Mesothelial cell of epicardium (in vitro differentiated cells): ENCODE results near the gene TTLL8. TPM values are rescaled to one million over a fixed set of nuclear protein-coding genes. Genes with fewer than 3 reads are reported as not detected.

Source experiments
- DNase-seq, 2 experiments: peaks; one replicate each; pipeline ENCODE4 v3.0.0; 2021; ENCODE audit warnings: low spot score in 2 of 2; ENCODE audit not compliant: unreplicated experiment in 2 of 2
- H3K27ac Mint-ChIP-seq: 2 replicates; pipeline ENCODE4 v1.8.0; 2021; ENCODE audit warnings: mixed read lengths
- H3K27me3 Mint-ChIP-seq: 2 replicates; pipeline ENCODE4 v1.8.0; 2021; ENCODE audit warnings: low read depth, mixed read lengths
- H3K36me3 Mint-ChIP-seq: 2 replicates; pipeline ENCODE4 v1.8.0; 2021; ENCODE audit warnings: mixed read lengths
- H3K4me1 Mint-ChIP-seq: 2 replicates; pipeline ENCODE4 v1.8.0; 2021; ENCODE audit warnings: mixed read lengths
- H3K4me3 Mint-ChIP-seq: 2 replicates; pipeline ENCODE4 v1.8.0; 2021; ENCODE audit warnings: mild to moderate bottlenecking, moderate library complexity, mixed read lengths
- H3K9me3 Mint-ChIP-seq: 2 replicates; pipeline ENCODE4 v1.8.0; 2021; ENCODE audit warnings: mixed read lengths
- total RNA-seq: library from RNA; stranded (reverse); gene quantifications from 3 replicates; pipeline ENCODE4 v1.2.1, GENCODE V29; 2021
- TF ChIP-seq, protein P1 (sequence below): fragments of 200-600 bp; sonication (generic); IDR thresholded peaks from one replicate; pipeline ENCODE4 v1.5.0; 2021; ENCODE audit warnings: antibody characterized with exemption; ENCODE audit not compliant: unreplicated experiment

Gene TTLL8
- total RNA-seq, 1 donor from 2014 or later: 0.13 TPM

DNA sequence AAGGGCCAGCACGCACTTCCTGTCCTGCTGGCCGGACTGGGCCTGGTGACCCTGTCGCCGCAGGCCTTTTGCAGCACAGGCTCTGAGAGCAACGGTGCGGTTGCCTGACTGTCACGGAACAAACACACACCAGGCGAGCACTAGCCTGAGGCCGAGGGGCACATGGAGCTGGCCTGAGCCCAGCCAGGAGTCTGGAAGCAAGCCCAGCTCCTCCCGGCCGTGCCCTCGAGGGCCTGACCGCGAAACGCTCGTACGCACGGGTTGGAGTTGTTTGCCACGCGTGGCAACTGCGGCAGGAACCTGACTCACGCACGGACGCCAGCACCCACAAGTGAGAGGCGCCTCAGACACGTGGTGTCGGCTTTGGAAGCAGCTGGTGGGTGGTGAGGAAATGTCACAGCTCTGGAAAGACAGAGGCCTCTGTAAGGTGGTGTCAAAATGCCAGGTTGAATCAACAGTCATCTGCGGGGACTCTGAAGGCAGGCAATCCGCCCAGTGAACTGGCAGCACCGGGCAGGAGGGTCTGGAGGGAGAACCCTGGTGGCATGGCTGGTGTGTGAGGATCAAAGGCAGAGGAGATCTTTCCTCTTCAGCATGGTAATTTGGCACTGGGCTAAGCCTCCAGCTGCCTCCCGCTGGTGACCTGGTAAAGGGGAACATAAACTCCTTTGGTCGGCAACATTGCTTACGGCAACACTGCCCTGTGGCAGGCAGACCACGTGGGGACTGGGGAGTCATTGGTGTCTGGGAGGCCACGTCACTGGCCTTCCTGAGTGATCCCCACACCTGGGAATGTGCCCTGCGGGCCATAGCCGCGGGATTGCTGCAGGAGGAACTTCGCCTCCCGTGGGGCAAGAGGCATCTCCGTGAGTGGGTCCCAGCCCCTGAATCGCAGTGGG, 30.2 kb downstream of the TTLL8 start:
- Mint-ChIP-seq H3K4me1 (no peaks in the 10 kb centered on the region), H3K27me3 (peaks cover 56% of the 10 kb centered on the region), H3K36me3 (no peaks in the 10 kb centered on the region), H3K9me3 (no peaks in the 10 kb centered on the region), H3K27ac (no peak overlapping the region), H3K4me3 (no peak overlapping the region)
- TF ChIP-seq, protein P1, sequence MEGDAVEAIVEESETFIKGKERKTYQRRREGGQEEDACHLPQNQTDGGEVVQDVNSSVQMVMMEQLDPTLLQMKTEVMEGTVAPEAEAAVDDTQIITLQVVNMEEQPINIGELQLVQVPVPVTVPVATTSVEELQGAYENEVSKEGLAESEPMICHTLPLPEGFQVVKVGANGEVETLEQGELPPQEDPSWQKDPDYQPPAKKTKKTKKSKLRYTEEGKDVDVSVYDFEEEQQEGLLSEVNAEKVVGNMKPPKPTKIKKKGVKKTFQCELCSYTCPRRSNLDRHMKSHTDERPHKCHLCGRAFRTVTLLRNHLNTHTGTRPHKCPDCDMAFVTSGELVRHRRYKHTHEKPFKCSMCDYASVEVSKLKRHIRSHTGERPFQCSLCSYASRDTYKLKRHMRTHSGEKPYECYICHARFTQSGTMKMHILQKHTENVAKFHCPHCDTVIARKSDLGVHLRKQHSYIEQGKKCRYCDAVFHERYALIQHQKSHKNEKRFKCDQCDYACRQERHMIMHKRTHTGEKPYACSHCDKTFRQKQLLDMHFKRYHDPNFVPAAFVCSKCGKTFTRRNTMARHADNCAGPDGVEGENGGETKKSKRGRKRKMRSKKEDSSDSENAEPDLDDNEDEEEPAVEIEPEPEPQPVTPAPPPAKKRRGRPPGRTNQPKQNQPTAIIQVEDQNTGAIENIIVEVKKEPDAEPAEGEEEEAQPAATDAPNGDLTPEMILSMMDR: no peak
- DNase-seq: no peak

DNA sequence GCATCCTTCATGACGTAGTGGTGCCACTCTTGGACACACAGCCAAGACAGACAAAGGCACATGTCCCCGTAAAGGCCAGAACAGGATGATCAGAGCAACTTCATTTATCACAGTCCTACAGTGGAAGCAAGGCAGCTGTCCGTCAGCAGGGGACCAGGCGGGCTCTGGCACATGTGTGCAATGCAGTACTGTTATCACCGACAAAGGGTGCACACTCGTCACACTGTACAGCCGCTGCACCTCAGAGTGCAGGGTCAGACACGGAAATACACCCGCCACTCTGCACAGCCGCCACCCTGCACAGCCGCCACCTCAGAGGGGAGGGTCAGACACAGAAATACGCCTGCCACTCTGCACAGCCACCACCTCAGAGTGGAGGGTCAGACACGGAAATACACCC, 32.1 kb downstream of the TTLL8 start:
- H3K4me1 Mint-ChIP-seq: no peaks in the 10 kb centered on the region
- H3K9me3 Mint-ChIP-seq: no peaks in the 10 kb centered on the region
- peaks cover 50% of the 10 kb centered on the region for H3K27me3 Mint-ChIP-seq
- no peaks in the 10 kb centered on the region for H3K36me3 Mint-ChIP-seq
- no peak for DNase-seq
- TF ChIP-seq, protein P1: no peak
- H3K27ac Mint-ChIP-seq: no peak overlapping the region
- no peak overlapping the region for H3K4me3 Mint-ChIP-seq

DNA sequence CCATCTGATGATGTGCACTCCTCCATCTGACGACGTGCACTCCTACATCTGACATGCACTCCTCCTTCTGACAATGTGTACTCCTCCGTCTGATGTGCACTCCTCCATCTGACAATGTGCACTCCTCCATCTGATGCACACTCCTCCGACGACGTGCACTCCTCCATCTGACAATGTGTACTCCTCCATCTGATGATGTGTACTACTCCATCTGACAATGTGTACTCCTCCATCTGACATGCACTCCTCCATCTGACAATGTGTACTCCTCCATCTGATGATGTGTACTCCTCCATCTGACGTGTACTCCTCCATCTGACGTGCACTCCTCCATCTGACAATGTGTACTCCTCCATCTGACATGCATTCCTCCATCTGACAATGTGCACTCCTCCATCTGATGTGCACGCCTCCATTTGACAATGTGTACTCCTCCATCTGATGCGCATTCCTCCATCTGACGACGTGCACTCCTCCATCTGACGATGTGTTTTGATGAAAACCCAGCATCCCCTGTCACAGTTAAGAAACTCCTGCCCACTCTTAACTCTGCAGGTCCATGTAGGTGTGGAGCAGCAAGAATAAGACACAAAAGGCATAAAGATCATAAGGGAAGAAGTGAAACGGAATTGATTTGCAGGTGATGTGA, 35.8 kb downstream of the TTLL8 start:
- Mint-ChIP-seq H3K27me3 (peaks cover 31% of the 10 kb centered on the region), H3K27ac (no peak overlapping the region), H3K4me1 (peaks cover 3% of the 10 kb centered on the region), H3K9me3 (peaks cover 5% of the 10 kb centered on the region), H3K4me3 (no peak overlapping the region), H3K36me3 (no peaks in the 10 kb centered on the region)
- no peak for DNase-seq
- TF ChIP-seq, protein P1: no peak

DNA sequence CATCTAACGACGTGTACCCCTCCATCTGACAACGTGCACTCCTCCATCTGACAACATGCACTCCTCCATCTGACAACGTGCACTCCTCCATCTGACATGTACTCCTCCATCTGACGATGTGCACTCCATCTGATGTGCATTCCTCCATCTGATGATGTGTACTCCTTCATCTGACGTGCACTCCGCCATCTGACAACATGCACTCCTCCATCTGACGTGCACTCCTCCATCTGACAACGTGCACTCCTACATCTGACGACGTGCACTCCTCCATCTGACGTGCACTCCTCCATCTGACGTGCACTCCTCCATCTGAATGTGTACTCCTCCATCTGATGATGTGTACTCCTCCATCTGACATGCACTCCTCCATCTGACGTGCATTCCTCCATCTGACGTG, 37.5 kb downstream of the TTLL8 start:
- Mint-ChIP-seq H3K9me3 (peaks cover 5% of the 10 kb centered on the region), H3K4me1 (peaks cover 3% of the 10 kb centered on the region), H3K27me3 (peaks cover 37% of the 10 kb centered on the region), H3K4me3 (no peak overlapping the region), H3K36me3 (no peaks in the 10 kb centered on the region), H3K27ac (no peak overlapping the region)
- TF ChIP-seq, protein P1: no peak
- DNase-seq: no peak

DNA sequence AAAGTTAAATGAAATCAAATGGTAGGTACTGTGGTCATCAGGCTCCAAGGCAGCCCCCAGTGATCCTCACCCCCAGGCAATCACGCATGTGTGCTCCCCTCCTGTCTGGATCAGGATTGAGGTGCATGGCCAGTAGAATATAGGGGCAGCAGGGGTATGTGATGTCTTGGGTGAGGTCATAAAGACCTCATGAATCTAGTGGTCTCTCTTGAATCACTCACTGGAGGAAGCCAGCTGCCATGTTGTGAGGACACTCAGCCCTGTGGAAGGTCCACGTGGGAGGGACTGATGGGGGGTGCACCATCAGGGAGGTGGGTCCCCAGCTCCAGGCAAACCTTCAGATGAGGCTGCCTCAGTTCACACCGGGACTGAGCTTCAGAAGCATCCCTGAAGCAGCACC, 38.8 kb downstream of the TTLL8 start:
- Mint-ChIP-seq H3K4me3 (no peak overlapping the region), H3K27me3 (peaks cover 35% of the 10 kb centered on the region), H3K36me3 (no peaks in the 10 kb centered on the region), H3K9me3 (peaks cover 5% of the 10 kb centered on the region), H3K4me1 (peaks cover 3% of the 10 kb centered on the region), H3K27ac (no peak overlapping the region)
- DNase-seq: no peak
- TF ChIP-seq, protein P1: no peak
